ENCODE data around the gene SIPA1L3.

- TF ChIP-seq EZH2 (IDR thresholded peaks at IDR 0.05; ENCODE audit: borderline replicate concordance, low read length) (no peak), CTCF (IDR thresholded peaks at IDR 0.05; ENCODE audit: low read length) (no peak)
Observed at GRCh38 chr19:37947778-37948177, 40.8 kb downstream of the SIPA1L3 start.

Measured in OCI-LY1 (cell line).